HepG2 (cell line): Measurements from ENCODE around the gene NEURL1B. TPM values are rescaled to one million over a fixed set of nuclear protein-coding genes. Genes with fewer than 3 reads are reported as not detected.

Experiments
- ATAC-seq: fragments of 200-7000 bp; cut with Tn5 transposase; 3 replicates; pipeline ENCODE4 v1.9.1; 2020; ENCODE audit warnings: mild to moderate bottlenecking, moderate library complexity
- BruUV-seq: library from RNA; stranded (reverse); fragments of 400-500 nt; replicated peaks from 2 replicates; lab custom pipeline; 2021; lab: Mats Ljungman, UMichigan
- CTCF ChIA-PET: fragments of 300-600 bp; formaldehyde crosslinking; extraction: SDS; loops from one replicate; lab custom pipeline; 2021; ENCODE audit warnings: low total read pairs, inconsistent platforms, low intra/inter-chr PET ratio; lab: Yijun Ruan, JAX
- POLR2A ChIA-PET: fragments of 350-600 bp; sonication (Branson Sonifier 250); formaldehyde crosslinking; loops from one replicate; lab custom pipeline; 2020; ENCODE audit warnings: antibody characterized with exemption, inconsistent platforms; lab: Yijun Ruan, JAX
- DNase-seq: peaks from one replicate; pipeline ENCODE4 v3.0.0-alpha.2; 2015; ENCODE audit warnings: low spot score
- FAIRE-seq: peaks from 3 replicates; lab custom pipeline; 2011; peaks lifted over from hg19 to GRCh38; lab: Jason Lieb, UNC
- H2AFZ ChIP-seq: one replicate; pipeline ENCODE4 v1.6.1; 2011; ENCODE audit warnings: low read length, inconsistent platforms
- H3K27ac ChIP-seq: fragments of 300-600 bp; 3 replicates; pipeline ENCODE4 v1.8.0; 2011; ENCODE audit warnings: mixed run types, mild to moderate bottlenecking, mixed read lengths, low read length, inconsistent platforms; ENCODE audit not compliant: insufficient read depth; ENCODE audit errors: extremely low read length
- H3K27me3 ChIP-seq, 2 experiments: fragments of 200-600 bp in 1 of 2; 2 replicates in 1 of 2; 3 replicates in 1 of 2; pipeline versions ENCODE4 v1.6.0 to v1.8.0; 2011; ENCODE audit warnings: low read length in 2 of 2, mild to moderate bottlenecking in 2 of 2, moderate library complexity in 2 of 2, inconsistent platforms in 1 of 2; ENCODE audit not compliant: insufficient read depth in 2 of 2, control insufficient read depth in 1 of 2
- H3K36me3 ChIP-seq, 2 experiments: fragments of 200-600 bp in 1 of 2; replicated peaks in 1 of 2; 2 replicates in 1 of 2; 3 replicates in 1 of 2; pipeline versions ENCODE4 v1.5.1 to v1.8.0; 2011; ENCODE audit warnings: low read length in 2 of 2, inconsistent platforms in 1 of 2; ENCODE audit not compliant: insufficient read depth in 2 of 2, control insufficient read depth in 1 of 2
- H3K4me1 ChIP-seq: 2 replicates; pipeline ENCODE4 v1.5.1; 2012; ENCODE audit warnings: low read length, inconsistent platforms; ENCODE audit not compliant: insufficient read depth
- H3K4me2 ChIP-seq: 2 replicates; pipeline ENCODE4 v1.6.0; 2011; ENCODE audit warnings: low read depth, low read length, inconsistent platforms
- H3K4me3 ChIP-seq, 3 experiments: fragments of 200-600 bp in 1 of 3; sonication (generic), shearing (Covaris generic) in 1 of 3; replicated peaks in 1 of 3; 2 replicates each; pipeline ENCODE4 v1.5.1; 2011 to 2016; ENCODE audit warnings: low read length in 3 of 3, inconsistent platforms in 2 of 3, low read depth in 2 of 3, mild to moderate bottlenecking in 2 of 3, control low read depth in 1 of 3, mixed read lengths in 1 of 3; ENCODE audit not compliant: insufficient read depth in 1 of 3
- H3K79me2 ChIP-seq: one replicate; pipeline ENCODE4 v1.6.1; 2011; ENCODE audit warnings: low read length, inconsistent platforms; ENCODE audit not compliant: insufficient read depth
- H3K9ac ChIP-seq: 2 replicates; pipeline ENCODE4 v1.6.0; 2011; ENCODE audit warnings: mild to moderate bottlenecking, low read depth, low read length, inconsistent platforms; ENCODE audit not compliant: insufficient read depth
- H3K9me3 ChIP-seq: 2 replicates; pipeline ENCODE4 v1.5.1; 2012; ENCODE audit warnings: mild to moderate bottlenecking, low read length
- H4K20me1 ChIP-seq: 2 replicates; pipeline ENCODE4 v1.6.0; 2011; ENCODE audit warnings: inconsistent platforms, mild to moderate bottlenecking, low read length, moderate library complexity; ENCODE audit not compliant: insufficient read depth
- AKAP8 ChIP-seq: sonication (generic); formaldehyde crosslinking; IDR thresholded peaks from 2 replicates; pipeline ENCODE4 v1.5.1; 2020; ENCODE audit warnings: mild to moderate bottlenecking, missing genetic modification reagents
- ATAD3A ChIP-seq: sonication (generic); formaldehyde crosslinking; IDR thresholded peaks from 2 replicates; pipeline ENCODE4 v1.4.0; 2020; ENCODE audit warnings: missing genetic modification reagents
- ATF7 ChIP-seq, 2 experiments: fragments of 450-650 bp in 1 of 2; sonication (generic) in 1 of 2; formaldehyde crosslinking in 1 of 2; IDR thresholded peaks; 2 replicates each; pipeline versions ENCODE4 v1.4.0 to v1.6.1; 2016 to 2020; ENCODE audit warnings: antibody characterized with exemption in 1 of 2, mild to moderate bottlenecking in 1 of 2, missing genetic modification reagents in 1 of 2
- ATRX ChIP-seq: sonication (generic); formaldehyde crosslinking; IDR thresholded peaks from 2 replicates; pipeline ENCODE4 v1.4.0; 2020; ENCODE audit warnings: missing genetic modification reagents, borderline replicate concordance
- ELF1 ChIP-seq: sonication (generic); formaldehyde crosslinking; IDR thresholded peaks from 2 replicates; pipeline ENCODE4 v1.4.0; 2020; ENCODE audit warnings: missing genetic modification reagents
- ETV5 ChIP-seq: IDR thresholded peaks from 2 replicates; pipeline ENCODE4 v1.6.1; 2018; ENCODE audit warnings: missing biosample characterization, missing genetic modification reagents, inconsistent platforms, borderline replicate concordance
- HMG20A ChIP-seq: IDR thresholded peaks from 2 replicates; pipeline ENCODE4 v1.6.1; 2016; ENCODE audit warnings: borderline replicate concordance
- NPAS2 ChIP-seq: sonication (generic); formaldehyde crosslinking; IDR thresholded peaks from 2 replicates; pipeline ENCODE4 v1.8.0; 2022; ENCODE audit warnings: mild to moderate bottlenecking, missing genetic modification reagents, borderline replicate concordance
- SNAI1 ChIP-seq: sonication (generic); formaldehyde crosslinking; IDR thresholded peaks from 2 replicates; pipeline ENCODE4 v1.5.0; 2020; ENCODE audit warnings: mild to moderate bottlenecking, missing genetic modification reagents, borderline replicate concordance
- SRSF9 ChIP-seq: fragments of 200-400 bp; formaldehyde crosslinking; IDR thresholded peaks from 2 replicates; pipeline ENCODE4 v1.6.1; 2018; ENCODE audit warnings: borderline replicate concordance, mild to moderate bottlenecking, low read depth, low read length; ENCODE audit not compliant: insufficient read depth, poor library complexity, severe bottlenecking
- TARDBP ChIP-seq: sonication (generic); formaldehyde crosslinking; IDR thresholded peaks from 2 replicates; pipeline ENCODE4 v1.8.0; 2022; ENCODE audit warnings: mild to moderate bottlenecking, missing genetic modification reagents
- ZFP1 ChIP-seq: IDR thresholded peaks from 2 replicates; pipeline ENCODE4 v1.6.1; 2016
- ZNF24 ChIP-seq: fragments of 450-650 bp; IDR thresholded peaks from 2 replicates; pipeline ENCODE4 v1.6.1; 2017; ENCODE audit warnings: antibody characterized with exemption, mild to moderate bottlenecking
- ZNF83 ChIP-seq: sonication (generic); formaldehyde crosslinking; IDR thresholded peaks from 2 replicates; pipeline ENCODE4 v1.4.0; 2020; ENCODE audit warnings: missing genetic modification reagents, mild to moderate bottlenecking, borderline replicate concordance
- WGBS: methylation state at CpG from one replicate; pipeline ENCODE4 v1.1.6; 2017; ENCODE audit warnings: low lambda C conversion rate; 5-methylcytosine and 5-hydroxymethylcytosine counted together
- in situ Hi-C: cut with HindIII; loops from 2 replicates; pipeline ENCODE4 v1.10.0; 2017; ENCODE audit warnings: low pct_unique_long_range_greater_than_20kb; ENCODE audit not compliant: extremely low pct_ligation_motif_present
- intact Hi-C: fragments of 100-400 bp; cut with micrococcal nuclease; formaldehyde crosslinking; loops from one replicate; pipeline ENCODE4 v1.10.0; 2022; ENCODE audit not compliant: unreplicated experiment
- polyA plus RNA-seq, 8 experiments: library from polyadenylated mRNA; depleted of rRNA in 3 of 8; stranded (reverse) in 7 of 8; unstranded in 1 of 8; fragments of >200 nt; fragmentation: Illumina TruSeq in 4 of 8; extraction: Trizol in 4 of 8; gene quantifications; 2 replicates each; pipeline versions ENCODE4 v1.2.1 to v1.2.3, GENCODE V29; 2011 to 2016; ENCODE audit warnings: low read depth in 4 of 8, missing spikeins in 1 of 8, mixed read lengths in 1 of 8; ENCODE audit not compliant: insufficient read depth in 1 of 8
- total RNA-seq, 5 experiments: library from RNA; depleted of rRNA; stranded (reverse); fragments of >200 nt; fragmentation: Illumina TruSeq; extraction: Trizol; gene quantifications; 2 replicates each; pipeline ENCODE4 v1.2.3, GENCODE V29; 2016; ENCODE audit warnings: low read depth in 1 of 5
- TF ChIP-seq, protein P1 (sequence below): sonication (generic); formaldehyde crosslinking; IDR thresholded peaks from 2 replicates; pipeline ENCODE4 v1.5.1; 2020; ENCODE audit warnings: missing genetic modification reagents, mild to moderate bottlenecking, borderline replicate concordance
- TF ChIP-seq, protein P2 (sequence below): sonication (generic); formaldehyde crosslinking; IDR thresholded peaks from 2 replicates; pipeline ENCODE4 v1.5.1; 2020; ENCODE audit warnings: mild to moderate bottlenecking, missing genetic modification reagents, moderate library complexity

NEURL1B gene
- total and polyA plus RNA-seq, 2 of the 13 experiments (the other 11 are each of a cell fraction or from before 2014, with no cell fraction given): 0.09 to 0.13 TPM

DNA sequence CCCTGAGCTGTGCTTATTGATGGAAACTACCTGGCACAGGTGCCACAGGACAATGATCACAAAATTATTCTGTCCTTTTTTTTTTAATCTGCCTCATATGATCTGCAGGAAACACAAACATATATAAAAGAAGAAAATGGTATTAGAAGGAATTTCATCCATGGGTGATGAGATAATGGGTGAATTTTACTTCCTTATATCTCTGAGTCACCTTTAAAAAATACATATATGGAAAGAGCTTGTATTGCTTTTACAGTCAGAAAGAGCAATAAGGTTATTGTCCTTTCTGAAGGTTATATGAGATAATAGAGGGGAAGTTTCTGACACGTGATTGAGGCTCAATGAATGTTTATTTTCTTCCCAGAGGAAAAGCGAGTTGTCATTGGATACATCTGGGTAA, 31.6 kb downstream of the NEURL1B start:
- H3K36me3 ChIP-seq: no peaks in the 10 kb centered on the region
- no peak overlapping the region for H2AFZ ChIP-seq
- H3K27ac ChIP-seq: no peak overlapping the region
- BruUV-seq: no TSS peak
- intact Hi-C loops: no loop called here
- no peaks in the 10 kb centered on the region for H3K9me3 ChIP-seq
- ATAC-seq: no peak
- 0% methylated on average over 2 of the region's 2 CpGs for WGBS
- no peaks in the 10 kb centered on the region for H3K4me1 ChIP-seq
- H4K20me1 ChIP-seq: no peaks in the 10 kb centered on the region
- no peak overlapping the region for H3K4me3 ChIP-seq
- ChIA-PET CTCF (no interaction called here), POLR2A (interaction anchor here (0.8 to 1.2 kb wide), 2 partner anchors 12 to 286 kb away, joined by 3 to 4 read pairs; partner anchors contain the start of gene RPL26L1)
- H3K79me2 ChIP-seq: no peaks in the 10 kb centered on the region
- H3K4me2 ChIP-seq: no peak overlapping the region
- TF ChIP-seq ATAD3A (CRISPR knock-in tag): no peak
- TF ChIP-seq ATRX (CRISPR knock-in tag): no peak
- TF ChIP-seq, protein P1, sequence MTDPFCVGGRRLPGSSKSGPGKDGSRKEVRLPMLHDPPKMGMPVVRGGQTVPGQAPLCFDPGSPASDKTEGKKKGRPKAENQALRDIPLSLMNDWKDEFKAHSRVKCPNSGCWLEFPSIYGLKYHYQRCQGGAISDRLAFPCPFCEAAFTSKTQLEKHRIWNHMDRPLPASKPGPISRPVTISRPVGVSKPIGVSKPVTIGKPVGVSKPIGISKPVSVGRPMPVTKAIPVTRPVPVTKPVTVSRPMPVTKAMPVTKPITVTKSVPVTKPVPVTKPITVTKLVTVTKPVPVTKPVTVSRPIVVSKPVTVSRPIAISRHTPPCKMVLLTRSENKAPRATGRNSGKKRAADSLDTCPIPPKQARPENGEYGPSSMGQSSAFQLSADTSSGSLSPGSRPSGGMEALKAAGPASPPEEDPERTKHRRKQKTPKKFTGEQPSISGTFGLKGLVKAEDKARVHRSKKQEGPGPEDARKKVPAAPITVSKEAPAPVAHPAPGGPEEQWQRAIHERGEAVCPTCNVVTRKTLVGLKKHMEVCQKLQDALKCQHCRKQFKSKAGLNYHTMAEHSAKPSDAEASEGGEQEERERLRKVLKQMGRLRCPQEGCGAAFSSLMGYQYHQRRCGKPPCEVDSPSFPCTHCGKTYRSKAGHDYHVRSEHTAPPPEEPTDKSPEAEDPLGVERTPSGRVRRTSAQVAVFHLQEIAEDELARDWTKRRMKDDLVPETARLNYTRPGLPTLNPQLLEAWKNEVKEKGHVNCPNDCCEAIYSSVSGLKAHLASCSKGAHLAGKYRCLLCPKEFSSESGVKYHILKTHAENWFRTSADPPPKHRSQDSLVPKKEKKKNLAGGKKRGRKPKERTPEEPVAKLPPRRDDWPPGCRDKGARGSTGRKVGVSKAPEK: no peak
- no peak for TF ChIP-seq AKAP8 (CRISPR knock-in tag)
- no peak for TF ChIP-seq ZNF83 (CRISPR knock-in tag)
- no peak for TF ChIP-seq ATF7 (IDR thresholded peaks at IDR 0.05)
- TF ChIP-seq ATF7 (CRISPR knock-in tag; IDR thresholded peaks at IDR 0.05): no peak
- TF ChIP-seq TARDBP (CRISPR knock-in tag): no peak
- no peak for TF ChIP-seq SRSF9
- TF ChIP-seq ELF1 (CRISPR knock-in tag): no peak
- TF ChIP-seq ZFP1 (CRISPR knock-in tag): no peak
- no peak for TF ChIP-seq SNAI1
- TF ChIP-seq HMG20A (CRISPR knock-in tag): no peak
- no peak for TF ChIP-seq NPAS2 (CRISPR knock-in tag)
- TF ChIP-seq ZNF24: no peak
- TF ChIP-seq ETV5 (CRISPR knock-in tag): no peak
- TF ChIP-seq, protein P2, sequence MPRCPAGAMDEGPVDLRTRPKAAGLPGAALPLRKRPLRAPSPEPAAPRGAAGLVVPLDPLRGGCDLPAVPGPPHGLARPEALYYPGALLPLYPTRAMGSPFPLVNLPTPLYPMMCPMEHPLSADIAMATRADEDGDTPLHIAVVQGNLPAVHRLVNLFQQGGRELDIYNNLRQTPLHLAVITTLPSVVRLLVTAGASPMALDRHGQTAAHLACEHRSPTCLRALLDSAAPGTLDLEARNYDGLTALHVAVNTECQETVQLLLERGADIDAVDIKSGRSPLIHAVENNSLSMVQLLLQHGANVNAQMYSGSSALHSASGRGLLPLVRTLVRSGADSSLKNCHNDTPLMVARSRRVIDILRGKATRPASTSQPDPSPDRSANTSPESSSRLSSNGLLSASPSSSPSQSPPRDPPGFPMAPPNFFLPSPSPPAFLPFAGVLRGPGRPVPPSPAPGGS (CRISPR knock-in tag): no peak
- TF ChIP-seq, all 625 proteins: peak for 0
- in situ Hi-C loops: no loop called here
- Histone ChIP-seq H3K9ac (no peak overlapping the region), H3K27me3 (peaks cover 0 to 7% of the 10 kb centered on the region in 2 experiments; a peak in 1 of 5 replicates)
- DNase-seq (no peak), FAIRE-seq (no peak)
